Measurements from ENCODE around the gene TDO2. TPM values are rescaled to one million over a fixed set of nuclear protein-coding genes. Genes with fewer than 3 reads are reported as not detected.
A peak's percentile ranks its signal among the peaks of the same experiment; 100 is the strongest.

TDO2 gene
- total RNA-seq, 1 experiment from 2014 or later, result 0.13 TPM

DNA sequence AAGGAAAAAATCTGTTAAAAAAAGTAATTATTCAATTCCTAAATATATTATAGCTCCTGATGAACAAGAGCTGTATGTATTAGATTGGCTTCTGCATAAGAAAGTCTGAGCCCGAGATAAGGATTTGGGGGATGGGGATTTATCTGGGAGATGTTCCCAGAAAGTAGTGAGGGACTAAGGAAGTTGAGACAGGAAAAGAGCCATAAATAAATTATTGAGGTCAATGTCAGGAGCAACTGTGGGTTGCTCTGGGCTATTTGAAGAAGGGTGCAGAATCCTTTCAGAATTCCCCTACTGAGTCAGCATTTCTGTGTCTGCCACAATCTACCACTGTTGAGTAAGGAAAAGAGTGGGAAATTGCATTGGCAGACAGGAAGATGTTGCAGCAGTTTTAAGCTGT is 3.1 kb upstream of the TDO2 start:
- peaks cover 23% of the 10 kb centered on the region for H3K36me3 Mint-ChIP-seq
- DNase-seq (ENCODE audit: low spot score) (no peak), ATAC-seq (peak; percentile 73)
- no peak for TF ChIP-seq ZNF396 (CRISPR knock-in tag; IDR thresholded peaks at IDR 0.05; ENCODE audit: borderline replicate concordance)
- TF ChIP-seq, protein P1, sequence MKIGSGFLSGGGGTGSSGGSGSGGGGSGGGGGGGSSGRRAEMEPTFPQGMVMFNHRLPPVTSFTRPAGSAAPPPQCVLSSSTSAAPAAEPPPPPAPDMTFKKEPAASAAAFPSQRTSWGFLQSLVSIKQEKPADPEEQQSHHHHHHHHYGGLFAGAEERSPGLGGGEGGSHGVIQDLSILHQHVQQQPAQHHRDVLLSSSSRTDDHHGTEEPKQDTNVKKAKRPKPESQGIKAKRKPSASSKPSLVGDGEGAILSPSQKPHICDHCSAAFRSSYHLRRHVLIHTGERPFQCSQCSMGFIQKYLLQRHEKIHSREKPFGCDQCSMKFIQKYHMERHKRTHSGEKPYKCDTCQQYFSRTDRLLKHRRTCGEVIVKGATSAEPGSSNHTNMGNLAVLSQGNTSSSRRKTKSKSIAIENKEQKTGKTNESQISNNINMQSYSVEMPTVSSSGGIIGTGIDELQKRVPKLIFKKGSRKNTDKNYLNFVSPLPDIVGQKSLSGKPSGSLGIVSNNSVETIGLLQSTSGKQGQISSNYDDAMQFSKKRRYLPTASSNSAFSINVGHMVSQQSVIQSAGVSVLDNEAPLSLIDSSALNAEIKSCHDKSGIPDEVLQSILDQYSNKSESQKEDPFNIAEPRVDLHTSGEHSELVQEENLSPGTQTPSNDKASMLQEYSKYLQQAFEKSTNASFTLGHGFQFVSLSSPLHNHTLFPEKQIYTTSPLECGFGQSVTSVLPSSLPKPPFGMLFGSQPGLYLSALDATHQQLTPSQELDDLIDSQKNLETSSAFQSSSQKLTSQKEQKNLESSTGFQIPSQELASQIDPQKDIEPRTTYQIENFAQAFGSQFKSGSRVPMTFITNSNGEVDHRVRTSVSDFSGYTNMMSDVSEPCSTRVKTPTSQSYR (CRISPR knock-in tag; IDR thresholded peaks at IDR 0.05), result no peak
- TF ChIP-seq PRDM15 (CRISPR knock-in tag; IDR thresholded peaks at IDR 0.05), result no peak
- TF ChIP-seq GABPB1 (CRISPR knock-in tag; IDR thresholded peaks at IDR 0.05), result no peak
- TF ChIP-seq CREB1 (CRISPR knock-in tag; IDR thresholded peaks at IDR 0.05), result no peak
- TF ChIP-seq MYBL2 (CRISPR knock-in tag; IDR thresholded peaks at IDR 0.05), result no peak
- TF ChIP-seq, protein P2, sequence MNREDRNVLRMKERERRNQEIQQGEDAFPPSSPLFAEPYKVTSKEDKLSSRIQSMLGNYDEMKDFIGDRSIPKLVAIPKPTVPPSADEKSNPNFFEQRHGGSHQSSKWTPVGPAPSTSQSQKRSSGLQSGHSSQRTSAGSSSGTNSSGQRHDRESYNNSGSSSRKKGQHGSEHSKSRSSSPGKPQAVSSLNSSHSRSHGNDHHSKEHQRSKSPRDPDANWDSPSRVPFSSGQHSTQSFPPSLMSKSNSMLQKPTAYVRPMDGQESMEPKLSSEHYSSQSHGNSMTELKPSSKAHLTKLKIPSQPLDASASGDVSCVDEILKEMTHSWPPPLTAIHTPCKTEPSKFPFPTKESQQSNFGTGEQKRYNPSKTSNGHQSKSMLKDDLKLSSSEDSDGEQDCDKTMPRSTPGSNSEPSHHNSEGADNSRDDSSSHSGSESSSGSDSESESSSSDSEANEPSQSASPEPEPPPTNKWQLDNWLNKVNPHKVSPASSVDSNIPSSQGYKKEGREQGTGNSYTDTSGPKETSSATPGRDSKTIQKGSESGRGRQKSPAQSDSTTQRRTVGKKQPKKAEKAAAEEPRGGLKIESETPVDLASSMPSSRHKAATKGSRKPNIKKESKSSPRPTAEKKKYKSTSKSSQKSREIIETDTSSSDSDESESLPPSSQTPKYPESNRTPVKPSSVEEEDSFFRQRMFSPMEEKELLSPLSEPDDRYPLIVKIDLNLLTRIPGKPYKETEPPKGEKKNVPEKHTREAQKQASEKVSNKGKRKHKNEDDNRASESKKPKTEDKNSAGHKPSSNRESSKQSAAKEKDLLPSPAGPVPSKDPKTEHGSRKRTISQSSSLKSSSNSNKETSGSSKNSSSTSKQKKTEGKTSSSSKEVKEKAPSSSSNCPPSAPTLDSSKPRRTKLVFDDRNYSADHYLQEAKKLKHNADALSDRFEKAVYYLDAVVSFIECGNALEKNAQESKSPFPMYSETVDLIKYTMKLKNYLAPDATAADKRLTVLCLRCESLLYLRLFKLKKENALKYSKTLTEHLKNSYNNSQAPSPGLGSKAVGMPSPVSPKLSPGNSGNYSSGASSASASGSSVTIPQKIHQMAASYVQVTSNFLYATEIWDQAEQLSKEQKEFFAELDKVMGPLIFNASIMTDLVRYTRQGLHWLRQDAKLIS (CRISPR knock-in tag; IDR thresholded peaks at IDR 0.05; ENCODE audit: borderline replicate concordance), result no peak
- TF ChIP-seq FOXP4 (CRISPR knock-in tag; IDR thresholded peaks at IDR 0.05), result no peak
- TF ChIP-seq ZNF263 (CRISPR knock-in tag; IDR thresholded peaks at IDR 0.05; ENCODE audit: low read depth), result no peak
- TF ChIP-seq HMGXB4 (CRISPR knock-in tag; IDR thresholded peaks at IDR 0.05), result no peak
- TF ChIP-seq ERG (CRISPR knock-in tag; IDR thresholded peaks at IDR 0.05), result no peak
- H3K27ac Mint-ChIP-seq, result peak overlapping the region; percentile 68
- H3K9me3 Mint-ChIP-seq, result peaks cover 16% of the 10 kb centered on the region
- no peak overlapping the region for H3K4me3 Mint-ChIP-seq
- CTCF ChIA-PET, result interaction anchor here (1.4 kb wide), 1 partner anchor 53 kb away, joined by 6 read pairs; the partner anchor contains the start of gene CTSO
- POLR2A ChIA-PET, result no interaction called here
- peaks cover 45% of the 10 kb centered on the region for H3K4me1 Mint-ChIP-seq
- no peaks in the 10 kb centered on the region for H3K27me3 Mint-ChIP-seq (ENCODE audit: low read depth)
